DND-41 (cell line): ENCODE results near the gene SNPH.

Source experiments
- EZH2 ChIP-seq: IDR thresholded peaks from 3 replicates; pipeline ENCODE4 v1.6.1; 2012; ENCODE audit warnings: borderline replicate concordance, low read depth, mild to moderate bottlenecking, moderate library complexity, low read length, inconsistent platforms; ENCODE audit not compliant: severe bottlenecking
- TF ChIP-seq, protein P1 (sequence below): IDR thresholded peaks from 2 replicates; pipeline ENCODE4 v1.5.1; 2012; ENCODE audit warnings: borderline replicate concordance, low read length, moderate library complexity, mild to moderate bottlenecking; ENCODE audit not compliant: poor library complexity, severe bottlenecking; ENCODE audit errors: extremely low read depth

DNA sequence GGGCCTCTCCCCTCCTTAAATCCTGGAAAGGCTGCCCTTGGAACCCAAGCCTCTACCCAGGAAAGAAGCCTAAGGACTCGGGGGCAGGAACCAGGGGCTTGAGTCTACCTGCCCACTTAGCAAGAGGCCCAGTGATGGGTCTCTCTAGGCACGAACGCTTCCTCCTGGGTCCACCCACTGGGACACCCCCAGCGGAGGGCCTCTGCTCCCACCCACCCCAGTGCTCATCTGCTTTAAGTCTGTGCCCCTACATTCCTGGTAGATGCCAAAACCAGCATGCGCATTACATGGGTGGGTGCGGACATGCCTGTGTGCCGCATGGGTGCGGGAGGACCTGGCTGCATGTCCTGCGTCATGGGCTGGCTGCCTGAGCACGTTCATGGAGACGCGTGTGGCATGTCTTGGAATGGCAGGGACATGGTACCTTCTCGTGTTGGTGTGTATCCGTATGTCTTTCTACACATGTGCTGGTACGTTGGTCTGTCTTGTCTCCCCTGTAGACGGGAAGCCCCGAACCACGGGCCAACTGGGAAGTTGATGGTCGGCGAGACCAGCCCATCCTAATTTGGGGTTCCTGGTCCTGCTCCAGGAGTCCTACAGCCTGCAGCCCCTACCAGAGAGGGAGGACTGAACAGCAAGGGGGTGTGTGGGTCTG is 29.3 kb downstream of the SNPH start:
- TF ChIP-seq, protein P1, sequence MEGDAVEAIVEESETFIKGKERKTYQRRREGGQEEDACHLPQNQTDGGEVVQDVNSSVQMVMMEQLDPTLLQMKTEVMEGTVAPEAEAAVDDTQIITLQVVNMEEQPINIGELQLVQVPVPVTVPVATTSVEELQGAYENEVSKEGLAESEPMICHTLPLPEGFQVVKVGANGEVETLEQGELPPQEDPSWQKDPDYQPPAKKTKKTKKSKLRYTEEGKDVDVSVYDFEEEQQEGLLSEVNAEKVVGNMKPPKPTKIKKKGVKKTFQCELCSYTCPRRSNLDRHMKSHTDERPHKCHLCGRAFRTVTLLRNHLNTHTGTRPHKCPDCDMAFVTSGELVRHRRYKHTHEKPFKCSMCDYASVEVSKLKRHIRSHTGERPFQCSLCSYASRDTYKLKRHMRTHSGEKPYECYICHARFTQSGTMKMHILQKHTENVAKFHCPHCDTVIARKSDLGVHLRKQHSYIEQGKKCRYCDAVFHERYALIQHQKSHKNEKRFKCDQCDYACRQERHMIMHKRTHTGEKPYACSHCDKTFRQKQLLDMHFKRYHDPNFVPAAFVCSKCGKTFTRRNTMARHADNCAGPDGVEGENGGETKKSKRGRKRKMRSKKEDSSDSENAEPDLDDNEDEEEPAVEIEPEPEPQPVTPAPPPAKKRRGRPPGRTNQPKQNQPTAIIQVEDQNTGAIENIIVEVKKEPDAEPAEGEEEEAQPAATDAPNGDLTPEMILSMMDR = no peak
- no peak for TF ChIP-seq EZH2
